Fibroblast of the aortic adventitia (primary cell): ENCODE measurements around the gene CCDC32. TPM values are rescaled to one million over a fixed set of nuclear protein-coding genes. Genes with fewer than 3 reads are reported as not detected.

Experiments used
- DNase-seq: peaks from one replicate; pipeline ENCODE4 v3.0.0-alpha.2; 2010; ENCODE audit warnings: low read depth
- H3K4me3 ChIP-seq: 2 replicates; pipeline ENCODE4 v1.5.1; 2011; ENCODE audit warnings: low read depth, mild to moderate bottlenecking, control low read depth, low read length, moderate library complexity
- CTCF ChIP-seq: IDR thresholded peaks from 2 replicates; pipeline ENCODE4 v1.5.1; 2011; ENCODE audit warnings: mild to moderate bottlenecking, low read length, control low read depth, inconsistent platforms; ENCODE audit not compliant: insufficient read depth
- total RNA-seq: library from RNA; depleted of rRNA; stranded (reverse); fragments of >200 nt; gene quantifications from 2 replicates; pipeline ENCODE4 v1.2.3, GENCODE V29; 2012; ENCODE audit warnings: low replicate concordance

Gene CCDC32
- total RNA-seq, 1 donor = 24.0 TPM

- TF ChIP-seq CTCF = no peak
- no peak for DNase-seq
- no peak overlapping the region for H3K4me3 ChIP-seq
Measured at GRCh38 chr15:40555876-40556275, 9.0 kb downstream of the CCDC32 start.

GRCh38 chr15:40554161-40554525 lies 10.7 kb downstream of the CCDC32 start:
- no peak for TF ChIP-seq CTCF
- DNase-seq = no peak
- H3K4me3 ChIP-seq = no peak overlapping the region

- no peak for TF ChIP-seq CTCF
- H3K4me3 ChIP-seq = no peak overlapping the region
- no peak for DNase-seq
Measured at GRCh38 chr15:40550341-40551037, 14.4 kb downstream of the CCDC32 start.

- no peak for DNase-seq
- no peak overlapping the region for H3K4me3 ChIP-seq
- no peak for TF ChIP-seq CTCF
Measured at GRCh38 chr15:40549894-40550293, 14.9 kb downstream of the CCDC32 start.

GRCh38 chr15:40548610-40549009 lies 16.2 kb downstream of the CCDC32 start:
- no peak for TF ChIP-seq CTCF
- H3K4me3 ChIP-seq = no peak overlapping the region
- DNase-seq = no peak

- H3K4me3 ChIP-seq = no peak overlapping the region
- no peak for TF ChIP-seq CTCF
- no peak for DNase-seq
Measured at GRCh38 chr15:40545457-40545856, 19.4 kb downstream of the CCDC32 start.
